Ascending aorta (tissue), 2 donors: ENCODE measurements around the gene NLGN1. TPM values are rescaled to one million over a fixed set of nuclear protein-coding genes. Genes with fewer than 3 reads are reported as not detected.

Experiments used
- DNase-seq, 2 donors: peaks; one replicate each; pipeline ENCODE4 v3.0.0-alpha.2; 2019; ENCODE audit warnings: low spot score in 2 of 2
- H3K27ac ChIP-seq, 2 donors: fragments of 200-600 bp; sonication (generic); one replicate each; pipeline ENCODE4 v1.5.1; 2016 to 2017; ENCODE audit warnings: mild to moderate bottlenecking in 1 of 2
- H3K27me3 ChIP-seq: fragments of 200-600 bp; sonication (generic); one replicate; pipeline ENCODE4 v1.5.1; 2017
- H3K36me3 ChIP-seq, 2 donors: fragments of 200-600 bp; sonication (generic); one replicate each; pipeline ENCODE4 v1.5.1; 2016
- H3K4me1 ChIP-seq, 2 donors: fragments of 200-600 bp; sonication (generic); one replicate each; pipeline ENCODE4 v1.5.1; 2016 to 2017; ENCODE audit warnings: mild to moderate bottlenecking in 1 of 2
- H3K4me3 ChIP-seq, 2 donors: fragments of 200-600 bp; sonication (generic); one replicate each; pipeline ENCODE4 v1.5.1; 2016 to 2017; ENCODE audit warnings: mild to moderate bottlenecking in 1 of 2
- H3K9me3 ChIP-seq, 2 donors: fragments of 200-600 bp; sonication (generic); one replicate each; pipeline ENCODE4 v1.5.1; 2016
- intact Hi-C: fragments of 100-400 bp; cut with DNase I; formaldehyde crosslinking; loops from one replicate; pipeline ENCODE4 v1.15.1; 2023
- total RNA-seq: library from RNA; depleted of rRNA; stranded (reverse); fragments of >200 nt; gene quantifications from one replicate; pipeline ENCODE4 v1.1.0, GENCODE V29; 2016
- TF ChIP-seq, protein P1 (sequence below), 3 experiments: fragments of 200-600 bp in 2 of 3; fragments of 450-650 bp in 1 of 3; sonication (generic) in 2 of 3; IDR thresholded peaks; one replicate each; pipeline ENCODE4 v1.5.1; 2016 to 2019; ENCODE audit warnings: antibody characterized with exemption in 3 of 3, mild to moderate bottlenecking in 1 of 3, moderate library complexity in 1 of 3

Gene NLGN1
- total RNA-seq, 1 donor from 2014 or later: 5.2 TPM

DNA sequence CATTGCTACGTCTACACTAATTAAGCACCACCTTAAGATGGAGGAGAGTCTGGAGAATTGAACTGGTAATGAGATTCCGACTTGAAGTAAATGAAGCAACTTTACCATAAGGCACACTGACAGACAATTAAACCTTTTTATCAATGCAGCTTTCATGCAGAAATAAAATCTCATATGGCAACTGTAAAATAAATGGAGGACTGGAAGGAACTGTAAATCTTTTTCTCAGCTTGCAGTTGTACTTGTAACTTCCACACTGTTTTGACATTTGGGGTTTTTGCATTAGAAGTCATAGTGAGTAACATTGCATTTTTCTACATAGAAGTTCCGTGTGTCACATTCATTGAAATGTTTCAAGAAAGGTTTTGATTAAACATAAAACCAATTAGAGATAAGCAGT, 705.3 kb downstream of the NLGN1 start:
- Histone ChIP-seq H3K27me3 (no peaks in the 10 kb centered on the region), H3K36me3 (no peaks in the 10 kb centered on the region), H3K4me1 (no peaks in the 10 kb centered on the region), H3K9me3 (no peaks in the 10 kb centered on the region), H3K4me3 (no peak overlapping the region), H3K27ac (no peak overlapping the region)
- TF ChIP-seq, protein P1, sequence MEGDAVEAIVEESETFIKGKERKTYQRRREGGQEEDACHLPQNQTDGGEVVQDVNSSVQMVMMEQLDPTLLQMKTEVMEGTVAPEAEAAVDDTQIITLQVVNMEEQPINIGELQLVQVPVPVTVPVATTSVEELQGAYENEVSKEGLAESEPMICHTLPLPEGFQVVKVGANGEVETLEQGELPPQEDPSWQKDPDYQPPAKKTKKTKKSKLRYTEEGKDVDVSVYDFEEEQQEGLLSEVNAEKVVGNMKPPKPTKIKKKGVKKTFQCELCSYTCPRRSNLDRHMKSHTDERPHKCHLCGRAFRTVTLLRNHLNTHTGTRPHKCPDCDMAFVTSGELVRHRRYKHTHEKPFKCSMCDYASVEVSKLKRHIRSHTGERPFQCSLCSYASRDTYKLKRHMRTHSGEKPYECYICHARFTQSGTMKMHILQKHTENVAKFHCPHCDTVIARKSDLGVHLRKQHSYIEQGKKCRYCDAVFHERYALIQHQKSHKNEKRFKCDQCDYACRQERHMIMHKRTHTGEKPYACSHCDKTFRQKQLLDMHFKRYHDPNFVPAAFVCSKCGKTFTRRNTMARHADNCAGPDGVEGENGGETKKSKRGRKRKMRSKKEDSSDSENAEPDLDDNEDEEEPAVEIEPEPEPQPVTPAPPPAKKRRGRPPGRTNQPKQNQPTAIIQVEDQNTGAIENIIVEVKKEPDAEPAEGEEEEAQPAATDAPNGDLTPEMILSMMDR (IDR thresholded peaks at IDR 0.05): no peak
- intact Hi-C loops: no loop called here
- no peak for DNase-seq

DNA sequence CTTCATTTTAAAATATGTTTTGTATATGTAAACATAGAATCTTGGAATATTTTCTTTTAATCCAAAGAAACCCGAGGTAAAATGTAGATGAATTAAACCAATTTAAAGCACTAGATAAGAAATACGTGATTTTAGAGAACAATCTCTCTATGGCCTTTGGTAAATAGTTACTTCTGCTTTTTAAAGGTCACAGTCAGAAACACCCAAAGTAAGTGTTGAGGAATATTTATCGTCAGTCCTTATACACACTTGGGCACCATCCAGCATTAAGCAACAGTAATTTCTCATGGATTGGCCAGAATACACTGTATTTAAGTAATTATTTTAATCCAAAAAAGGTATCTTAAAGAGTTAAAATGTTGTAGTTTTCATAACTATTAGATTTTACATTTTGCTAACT, 713.2 kb downstream of the NLGN1 start:
- Histone ChIP-seq H3K4me1 (no peaks in the 10 kb centered on the region), H3K27ac (no peak overlapping the region), H3K4me3 (no peak overlapping the region), H3K27me3 (no peaks in the 10 kb centered on the region), H3K36me3 (no peaks in the 10 kb centered on the region), H3K9me3 (no peaks in the 10 kb centered on the region)
- DNase-seq: no peak
- TF ChIP-seq, protein P1 (IDR thresholded peaks at IDR 0.05): no peak
- intact Hi-C loops: no loop called here

DNA sequence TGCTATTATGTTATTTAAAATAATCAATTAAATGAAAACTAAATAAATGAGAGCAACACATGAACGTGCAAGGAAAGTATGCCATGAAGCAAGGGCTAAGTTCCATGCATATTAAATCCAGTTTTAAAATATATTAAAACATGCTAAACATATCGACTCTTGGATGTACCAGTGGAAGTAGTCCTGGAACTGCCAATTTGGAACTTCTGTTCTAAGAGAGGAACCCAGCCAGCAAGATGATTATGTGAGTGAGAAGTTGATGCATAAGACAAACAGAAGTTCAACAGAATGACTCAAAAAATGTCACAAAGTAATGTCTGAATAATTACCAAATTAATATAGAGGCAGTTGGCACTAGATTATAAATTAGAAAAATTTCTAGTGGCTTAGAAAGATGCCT, 714.2 kb downstream of the NLGN1 start:
- no peak for DNase-seq
- no peaks in the 10 kb centered on the region for H3K9me3 ChIP-seq
- TF ChIP-seq, protein P1 (IDR thresholded peaks at IDR 0.05): no peak
- no peak overlapping the region for H3K4me3 ChIP-seq
- H3K27ac ChIP-seq: no peak overlapping the region
- intact Hi-C loops: no loop called here
- no peaks in the 10 kb centered on the region for H3K27me3 ChIP-seq
- no peaks in the 10 kb centered on the region for H3K4me1 ChIP-seq
- H3K36me3 ChIP-seq: no peaks in the 10 kb centered on the region

DNA sequence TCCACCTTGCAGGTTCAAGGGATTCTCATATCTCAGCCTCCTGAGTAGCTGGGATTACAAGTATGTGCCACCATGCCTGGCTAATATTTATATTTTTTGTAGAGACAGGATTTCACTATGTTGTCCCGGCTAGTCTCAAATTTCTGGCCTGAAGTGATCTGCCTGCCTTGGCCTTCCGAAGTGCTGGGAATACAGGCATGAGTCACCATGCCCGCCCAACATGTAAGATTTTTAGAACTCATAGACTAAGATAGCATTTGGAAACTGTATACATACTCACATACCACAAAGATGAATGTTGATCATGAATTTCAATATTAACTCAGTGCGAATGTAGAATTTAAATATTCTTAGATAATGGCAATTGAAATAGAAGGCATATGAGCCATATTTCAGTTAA, 718.9 kb downstream of the NLGN1 start:
- H3K4me1 ChIP-seq: no peaks in the 10 kb centered on the region
- H3K27ac ChIP-seq: no peak overlapping the region
- DNase-seq: no peak
- H3K9me3 ChIP-seq: no peaks in the 10 kb centered on the region
- H3K27me3 ChIP-seq: no peaks in the 10 kb centered on the region
- H3K4me3 ChIP-seq: no peak overlapping the region
- H3K36me3 ChIP-seq: no peaks in the 10 kb centered on the region
- TF ChIP-seq, protein P1 (IDR thresholded peaks at IDR 0.05): no peak
- intact Hi-C loops: no loop called here

DNA sequence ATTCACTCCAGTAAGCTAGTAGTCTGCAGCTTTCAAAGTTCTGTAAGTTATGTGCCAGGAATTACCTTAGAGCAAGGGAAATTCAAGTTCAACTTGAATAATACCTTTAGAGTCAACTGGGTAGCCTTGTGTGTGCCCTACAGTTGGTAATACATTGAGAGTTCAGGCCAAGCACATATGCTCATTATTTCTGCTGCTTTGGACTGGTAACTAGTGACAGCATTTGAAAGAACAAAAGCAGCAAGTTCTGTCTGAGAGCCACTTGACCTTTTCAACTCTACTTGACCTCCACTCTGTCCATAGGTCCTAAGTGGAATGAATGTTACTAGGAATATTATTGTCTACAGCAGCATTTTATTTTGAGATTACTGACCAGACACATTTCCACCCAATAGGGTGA, 723.5 kb downstream of the NLGN1 start:
- Histone ChIP-seq H3K36me3 (no peaks in the 10 kb centered on the region), H3K4me3 (no peak overlapping the region), H3K9me3 (no peaks in the 10 kb centered on the region), H3K27ac (no peak overlapping the region), H3K27me3 (no peaks in the 10 kb centered on the region), H3K4me1 (no peaks in the 10 kb centered on the region)
- DNase-seq: no peak
- intact Hi-C loops: no loop called here
- TF ChIP-seq, protein P1 (IDR thresholded peaks at IDR 0.05): no peak

DNA sequence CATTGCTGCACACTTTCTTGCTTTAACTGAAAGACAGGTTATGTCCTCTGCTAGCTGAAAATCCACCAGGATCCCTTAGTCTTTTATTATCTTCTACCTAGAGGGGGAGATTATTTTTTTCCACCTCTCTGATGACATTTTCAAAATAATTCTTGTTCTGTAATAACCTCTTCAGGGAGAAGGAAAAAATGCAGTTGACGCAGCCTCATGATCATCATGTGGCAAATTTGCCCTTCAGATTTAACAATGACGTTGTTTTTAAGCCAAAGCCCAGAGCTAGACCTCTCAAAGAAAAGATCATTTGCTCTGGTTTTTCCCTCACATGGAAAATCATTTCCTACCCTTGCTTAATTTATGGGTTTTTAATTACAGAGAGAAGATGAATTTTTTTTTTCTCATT, 724.9 kb downstream of the NLGN1 start:
- H3K9me3 ChIP-seq: no peaks in the 10 kb centered on the region
- no peaks in the 10 kb centered on the region for H3K36me3 ChIP-seq
- no peak overlapping the region for H3K27ac ChIP-seq
- H3K27me3 ChIP-seq: no peaks in the 10 kb centered on the region
- no peak for DNase-seq
- H3K4me3 ChIP-seq: no peak overlapping the region
- intact Hi-C loops: no loop called here
- no peaks in the 10 kb centered on the region for H3K4me1 ChIP-seq
- TF ChIP-seq, protein P1 (IDR thresholded peaks at IDR 0.05): no peak
